Astrocyte of the cerebellum (primary cell): ENCODE data around the gene ARHGAP23.

Experiments used
- DNase-seq: peaks from one replicate; pipeline ENCODE4 v3.0.0-alpha.2; 2011; ENCODE audit warnings: low read depth
- H3K4me3 ChIP-seq: 2 replicates; pipeline ENCODE4 v1.5.1; 2011; ENCODE audit warnings: mild to moderate bottlenecking, low read depth, low read length, moderate library complexity
- CTCF ChIP-seq: IDR thresholded peaks from 2 replicates; pipeline ENCODE4 v1.5.1; 2012; ENCODE audit warnings: low read length, low read depth, moderate library complexity, mild to moderate bottlenecking; ENCODE audit errors: missing control alignments
- in situ Hi-C: cut with HindIII; loops from 2 replicates; pipeline ENCODE4 v1.10.0; 2017; ENCODE audit warnings: low sequenced_read_pairs

The ARHGAP23 gene

DNA sequence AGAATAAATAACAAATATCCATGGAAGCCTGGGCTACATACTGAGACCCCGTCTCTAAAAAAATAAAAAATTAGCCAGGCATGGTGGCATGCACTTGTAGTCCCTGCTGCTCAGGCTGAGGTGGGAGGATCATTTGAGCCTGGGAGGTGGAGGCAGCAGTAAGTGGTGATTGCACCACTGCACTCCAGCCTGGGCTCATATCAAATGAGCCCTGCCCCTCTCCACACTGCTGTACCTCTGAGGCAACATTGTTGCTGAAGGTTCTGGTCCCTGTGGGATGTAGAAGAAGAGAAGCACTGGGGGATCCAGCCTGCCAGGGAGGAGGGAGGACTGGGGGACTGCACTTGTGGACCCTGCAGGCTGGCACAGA is 11.4 kb upstream of the ARHGAP23 start:
- in situ Hi-C loops: no loop called here
- H3K4me3 ChIP-seq: no peak overlapping the region
- no peak for DNase-seq

GRCh38 chr17:38417210-38417951 is 10.9 kb upstream of the ARHGAP23 start:
- TF ChIP-seq CTCF: no peak
- in situ Hi-C loops: no loop called here
- no peak overlapping the region for H3K4me3 ChIP-seq
- DNase-seq: no peak

More for the DNA sequence above, 11.4 kb upstream of the ARHGAP23 start:
- no peak for TF ChIP-seq CTCF

- H3K4me3 ChIP-seq: no peak overlapping the region
- TF ChIP-seq CTCF: no peak
- in situ Hi-C loops: no loop called here
- DNase-seq: no peak
Measured at GRCh38 chr17:38418062-38418692, 10.1 kb upstream of the ARHGAP23 start.

DNA sequence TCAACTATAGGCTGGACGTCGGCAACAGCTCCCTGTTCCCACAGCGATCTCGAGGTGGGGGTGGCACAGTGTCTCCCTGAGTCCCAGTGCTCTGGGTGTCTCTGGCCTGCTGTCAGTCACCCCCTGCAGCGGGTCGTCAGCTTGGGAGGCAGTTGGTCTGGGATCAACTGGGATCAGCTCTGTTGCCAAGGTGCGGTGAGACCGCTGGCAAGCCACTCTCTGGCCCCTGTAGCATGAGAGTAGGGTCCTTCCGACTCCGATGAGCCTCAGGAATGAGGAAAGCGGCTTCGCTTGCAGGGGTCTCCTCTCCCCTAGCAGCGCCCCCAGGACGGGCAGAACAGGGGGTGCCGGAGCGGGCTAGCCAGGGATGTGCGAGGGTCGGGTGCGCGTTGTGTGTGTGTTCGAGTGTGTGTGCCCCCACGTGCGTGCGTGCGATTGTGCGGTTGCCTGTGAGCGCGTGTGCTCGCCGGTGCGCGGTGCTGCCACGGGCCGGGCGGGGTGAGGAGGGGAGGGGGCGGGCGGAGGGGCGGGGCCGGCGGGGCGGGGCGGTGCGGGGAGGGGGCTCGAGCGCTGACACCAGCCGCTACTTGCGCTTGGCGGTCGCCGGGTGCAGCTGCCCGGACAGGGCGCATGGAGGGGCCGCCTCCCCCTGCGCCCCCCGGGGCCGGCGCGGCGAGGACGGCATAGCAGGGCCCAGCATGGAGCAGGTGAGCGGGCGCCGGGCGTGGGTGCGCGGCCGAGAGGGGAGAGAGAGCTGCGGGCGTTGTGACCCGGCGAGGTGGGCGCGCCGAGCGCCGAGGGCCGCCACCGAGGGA is 9.4 kb upstream of the ARHGAP23 start:
- no peak for DNase-seq
- TF ChIP-seq CTCF: no peak
- peak overlapping the region; percentile 20 for H3K4me3 ChIP-seq
- in situ Hi-C loops: no loop called here

DNA sequence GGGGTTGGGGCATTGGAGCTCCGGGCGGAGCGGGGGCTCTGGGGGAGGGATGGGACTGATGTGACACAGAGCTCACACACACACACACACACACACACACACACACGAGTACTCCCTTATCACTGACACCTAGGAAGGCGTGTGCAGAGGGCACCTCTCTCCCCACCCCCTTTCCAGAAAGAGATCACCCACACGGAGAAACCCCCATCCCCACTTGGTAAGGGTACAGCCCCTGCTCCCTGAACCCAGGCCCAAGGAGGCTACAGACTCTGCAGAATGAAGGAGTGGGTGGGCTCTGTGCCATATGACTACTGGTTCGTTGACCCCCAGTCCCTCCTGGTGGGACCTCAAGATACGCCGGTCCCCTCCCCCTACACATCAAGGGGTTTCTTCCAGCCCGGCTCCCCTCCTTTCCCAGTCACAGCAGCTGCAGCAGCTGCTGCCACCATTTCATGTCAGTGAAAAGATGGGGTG is 8.7 kb upstream of the ARHGAP23 start:
- in situ Hi-C loops: no loop called here
- TF ChIP-seq CTCF: no peak

GRCh38 chr17:38420518-38420917 is 7.7 kb upstream of the ARHGAP23 start:
- no peak for TF ChIP-seq CTCF
- in situ Hi-C loops: no loop called here
- H3K4me3 ChIP-seq: no peak overlapping the region
- DNase-seq: no peak

More for the DNA sequence above, 8.7 kb upstream of the ARHGAP23 start:
- DNase-seq: no peak
- H3K4me3 ChIP-seq: peak overlapping the region; percentile 20
